ENCODE data around the gene RNU2-63P. TPM values are rescaled to one million over a fixed set of nuclear protein-coding genes. Genes with fewer than 3 reads are reported as not detected.
"Not testable (repeated sequence)": the region's sequence is repeated elsewhere in the genome, so short reads cannot be mapped to it uniquely, and the experiment has no call there.

Gene RNU2-63P
- total and polyA plus RNA-seq, 4 experiments from 2014 or later, result 4.3 to 7.0 TPM; not detected in 2

DNA sequence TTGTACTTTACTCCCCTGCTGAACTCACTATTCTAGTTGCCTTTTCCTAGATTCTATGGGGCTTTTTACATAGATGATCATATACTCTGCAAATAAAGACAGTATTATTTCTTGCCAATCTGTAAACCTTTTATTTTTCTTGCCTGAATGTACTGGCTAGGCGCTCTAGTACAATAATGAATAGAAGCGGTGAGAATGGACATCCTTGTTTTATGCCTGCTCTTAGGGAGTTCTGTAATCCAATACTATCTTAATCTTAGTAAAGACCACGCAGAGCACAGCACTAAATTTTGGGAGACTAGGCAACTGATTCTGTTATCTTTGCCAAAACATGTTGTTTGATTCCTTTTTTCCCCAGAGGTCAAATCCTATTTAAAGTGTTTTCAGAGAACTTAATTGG, 32.2 kb upstream of the RNU2-63P start:
- Histone ChIP-seq H3K27ac (ENCODE audit: low read depth, low read length) (no peak overlapping the region), H3K4me1 (ENCODE audit: insufficient read depth, low read length) (peaks cover 14% of the 10 kb centered on the region), H3K4me3 (ENCODE audit: low read length in 2 of 2) (no peak overlapping the region), H3K36me3 (ENCODE audit: insufficient read depth, low read length) (no peaks in the 10 kb centered on the region), H3K27me3 (ENCODE audit: insufficient read depth, low read length) (no peaks in the 10 kb centered on the region), H3K9me3 (ENCODE audit: control insufficient read depth in 1 of 2, low read length in 2 of 2) (no peaks in the 10 kb centered on the region)
- POLR2A ChIA-PET (ENCODE audit: partially characterized antibody), result interaction anchor here (1.2 kb wide), 1 partner anchor 12 kb away, joined by 3 read pairs; no protein-coding TSS in a partner anchor
- intact Hi-C loops (cut with micrococcal nuclease), result no loop called here
- Mint-ChIP-seq H3K27me3 (no peaks in the 10 kb centered on the region), H3K4me1 (peaks cover 26 to 55% (median 40%) of the 10 kb centered on the region in 4 donors), H3K27ac (no peak overlapping the region), H3K36me3 (peaks cover 3 to 28% of the 10 kb centered on the region in 2 donors), H3K9me3 (no peaks in the 10 kb centered on the region), H3K4me3 (no peak overlapping the region)
- CTCF ChIA-PET (ENCODE audit: partially characterized antibody), result interaction anchor here (0.7 to 5.9 kb wide), 3 partner anchors 11 to 14 kb away, joined by 3 to 41 read pairs (median 3); no protein-coding TSS in a partner anchor
- no peak for DNase-seq

DNA sequence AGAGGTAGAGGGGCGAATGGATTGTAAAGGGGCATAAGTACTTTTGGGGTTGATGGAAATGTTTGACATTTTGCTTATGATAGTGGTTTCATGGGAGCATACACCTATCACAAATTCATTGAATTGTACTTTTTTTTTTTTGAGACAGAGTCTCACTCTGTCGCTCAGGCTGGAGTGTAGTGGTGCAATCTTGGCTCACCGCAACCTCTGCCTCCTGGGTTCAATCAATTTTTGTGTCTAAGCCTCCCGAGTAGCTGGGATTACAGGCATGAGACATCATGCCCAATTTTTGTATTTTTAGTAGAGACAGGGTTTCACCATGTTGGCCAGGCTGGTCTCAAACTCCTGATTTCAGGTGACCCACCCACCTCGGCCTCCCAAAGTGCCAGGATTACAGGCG, 29.2 kb upstream of the RNU2-63P start:
- H3K36me3 ChIP-seq (ENCODE audit: insufficient read depth, low read length); DNase-seq; intact Hi-C loops (cut with micrococcal nuclease); H3K4me1 ChIP-seq (ENCODE audit: insufficient read depth, low read length); H3K27me3 Mint-ChIP-seq; H3K27me3 ChIP-seq (ENCODE audit: insufficient read depth, low read length); H3K4me3 ChIP-seq (ENCODE audit: low read length in 2 of 2); H3K27ac ChIP-seq (ENCODE audit: low read depth, low read length); H3K9me3 ChIP-seq (ENCODE audit: control insufficient read depth in 1 of 2, low read length in 2 of 2); H3K9me3 Mint-ChIP-seq: not testable (repeated sequence)
- ChIA-PET POLR2A (ENCODE audit: partially characterized antibody) (interaction anchor here (1.0 to 1.1 kb wide), 2 partner anchors 9 kb away, joined by 3 to 5 read pairs; no protein-coding TSS in a partner anchor), CTCF (ENCODE audit: partially characterized antibody) (interaction anchor here (1.5 kb wide), 1 partner anchor 15 kb away, joined by 10 read pairs; no protein-coding TSS in a partner anchor)
- Mint-ChIP-seq H3K27ac (peak overlapping the region in 3 of 7 donors; percentile 15 to 46 (median 33)), H3K4me3 (peak overlapping the region in 1 of 8 donors; percentile 61), H3K4me1 (peaks cover 23 to 57% (median 43%) of the 10 kb centered on the region in 4 donors), H3K36me3 (peaks cover 9 to 18% of the 10 kb centered on the region in 2 donors)

DNA sequence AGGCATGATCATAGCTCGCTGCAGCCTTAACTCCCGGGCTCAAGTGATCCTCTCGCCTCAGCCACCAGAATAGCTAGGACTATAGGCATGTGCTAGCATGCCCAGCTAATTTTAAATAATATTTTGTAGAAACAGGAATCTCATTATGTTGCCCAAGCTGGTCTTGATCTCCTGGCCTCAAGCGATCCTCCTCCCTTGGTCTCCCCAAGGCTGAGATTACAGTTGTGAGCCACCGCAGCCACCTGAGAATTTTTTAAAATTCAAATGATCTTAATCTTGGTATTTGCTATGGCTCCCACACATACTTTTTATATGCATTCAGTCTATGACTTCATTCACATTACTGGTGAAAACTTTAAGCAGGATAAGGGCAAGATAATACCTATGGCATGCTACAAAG, 26.1 kb upstream of the RNU2-63P start:
- H3K9me3 ChIP-seq (ENCODE audit: control insufficient read depth in 1 of 2, low read length in 2 of 2), result no peaks in the 10 kb centered on the region
- peaks cover 25 to 53% (median 38%) of the 10 kb centered on the region in 4 donors for H3K4me1 Mint-ChIP-seq
- H3K27me3 ChIP-seq (ENCODE audit: insufficient read depth, low read length), result no peaks in the 10 kb centered on the region
- H3K36me3 ChIP-seq (ENCODE audit: insufficient read depth, low read length), result no peaks in the 10 kb centered on the region
- no peak overlapping the region for H3K4me3 Mint-ChIP-seq
- no peaks in the 10 kb centered on the region for H3K4me1 ChIP-seq (ENCODE audit: insufficient read depth, low read length)
- no peak overlapping the region for H3K27ac ChIP-seq (ENCODE audit: low read depth, low read length)
- no peak overlapping the region for H3K4me3 ChIP-seq (ENCODE audit: low read length in 2 of 2)
- peaks cover 4 to 15% of the 10 kb centered on the region in 2 donors for H3K36me3 Mint-ChIP-seq
- intact Hi-C loops (cut with micrococcal nuclease), result no loop called here
- no peaks in the 10 kb centered on the region for H3K9me3 Mint-ChIP-seq
- no peaks in the 10 kb centered on the region for H3K27me3 Mint-ChIP-seq
- CTCF ChIA-PET (ENCODE audit: partially characterized antibody), result interaction anchor here (2.4 kb wide), 1 partner anchor 18 kb away, joined by 8 read pairs; no protein-coding TSS in a partner anchor
- POLR2A ChIA-PET (ENCODE audit: partially characterized antibody), result interaction anchor here (1.5 kb wide), 1 partner anchor 12 kb away, joined by 4 read pairs; no protein-coding TSS in a partner anchor
- peak overlapping the region in 1 of 7 donors; percentile 60 for H3K27ac Mint-ChIP-seq
- DNase-seq, result no peak

DNA sequence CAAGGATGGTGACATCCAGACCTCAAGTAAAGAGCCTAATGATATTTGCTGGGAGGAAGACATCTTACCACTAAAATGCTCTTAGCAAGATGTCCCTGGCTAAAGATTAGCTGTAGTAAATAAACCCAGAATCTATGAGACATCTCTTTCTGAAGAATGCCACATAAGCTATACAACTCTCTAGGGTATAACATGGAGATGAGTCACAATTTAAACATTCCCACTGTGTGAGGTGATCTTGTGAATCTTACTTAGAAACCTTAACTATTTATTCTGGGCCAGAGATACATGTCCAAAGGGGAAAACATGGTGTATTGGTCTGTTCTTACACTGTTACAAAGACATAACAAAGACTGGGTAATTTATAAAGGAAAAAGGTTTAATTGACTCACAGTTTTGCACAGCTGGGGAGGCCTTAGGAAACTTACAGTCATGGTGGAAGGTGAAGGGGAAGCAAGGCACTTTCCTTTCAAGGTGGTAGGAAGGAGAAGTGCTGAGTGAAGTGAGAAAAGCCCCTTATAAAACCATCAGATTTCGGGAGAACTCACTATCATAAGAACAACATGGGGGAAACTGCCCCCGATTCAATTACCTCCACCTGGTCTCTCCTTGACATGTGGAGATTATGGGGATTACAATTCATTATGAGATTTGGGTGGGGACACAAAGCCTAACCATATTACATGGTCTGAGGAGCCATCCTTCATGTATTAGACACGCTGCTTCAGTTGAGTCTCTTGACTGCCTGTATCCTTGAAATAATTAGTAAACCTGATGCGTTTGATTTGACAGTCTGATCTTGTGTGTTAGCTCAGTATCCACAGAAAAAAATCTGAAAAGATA, 22.1 kb upstream of the RNU2-63P start:
- no peaks in the 10 kb centered on the region for H3K27me3 Mint-ChIP-seq
- Histone ChIP-seq H3K4me1 (ENCODE audit: insufficient read depth, low read length) (no peaks in the 10 kb centered on the region), H3K27me3 (ENCODE audit: insufficient read depth, low read length) (no peaks in the 10 kb centered on the region), H3K9me3 (ENCODE audit: control insufficient read depth in 1 of 2, low read length in 2 of 2) (no peaks in the 10 kb centered on the region), H3K27ac (ENCODE audit: low read depth, low read length) (no peak overlapping the region), H3K4me3 (ENCODE audit: low read length in 2 of 2) (no peak overlapping the region), H3K36me3 (ENCODE audit: insufficient read depth, low read length) (no peaks in the 10 kb centered on the region)
- no peaks in the 10 kb centered on the region for H3K9me3 Mint-ChIP-seq
- intact Hi-C loops (cut with micrococcal nuclease), result no loop called here
- no peak overlapping the region for H3K4me3 Mint-ChIP-seq
- DNase-seq, result no peak
- ChIA-PET POLR2A (ENCODE audit: partially characterized antibody) (interaction anchor here (1.2 kb wide), 1 partner anchor 16 kb away, joined by 3 read pairs; no protein-coding TSS in a partner anchor), CTCF (ENCODE audit: partially characterized antibody) (interaction anchor here (0.8 to 2.3 kb wide), 4 partner anchors 11 to 122 kb away, joined by 3 to 13 read pairs (median 4); no protein-coding TSS in a partner anchor)
- H3K27ac Mint-ChIP-seq, result peak overlapping the region in 1 of 7 donors; percentile 33
- H3K36me3 Mint-ChIP-seq, result peaks cover 22 to 30% of the 10 kb centered on the region in 2 donors
- peaks cover 22 to 53% (median 36%) of the 10 kb centered on the region in 4 donors for H3K4me1 Mint-ChIP-seq

DNA sequence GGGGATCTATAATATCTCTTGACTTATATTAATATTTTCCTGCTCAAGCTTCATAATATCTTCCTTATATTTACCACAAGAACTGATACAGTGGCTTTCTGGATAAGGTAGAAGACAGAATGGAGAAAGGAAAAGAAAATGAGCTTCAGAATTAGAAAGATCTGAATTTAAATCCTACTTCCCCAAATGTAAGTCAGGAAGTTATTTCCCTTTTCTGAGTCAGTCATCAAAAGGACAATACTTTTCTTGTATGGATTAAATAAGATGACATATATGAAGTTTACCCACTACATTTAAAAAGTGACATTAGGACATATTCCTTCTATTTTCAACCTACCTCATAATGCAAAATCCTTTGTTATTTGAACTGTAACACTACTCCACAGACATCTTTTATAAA, 20.3 kb upstream of the RNU2-63P start:
- H3K27me3 ChIP-seq (ENCODE audit: insufficient read depth, low read length), result no peaks in the 10 kb centered on the region

DNA sequence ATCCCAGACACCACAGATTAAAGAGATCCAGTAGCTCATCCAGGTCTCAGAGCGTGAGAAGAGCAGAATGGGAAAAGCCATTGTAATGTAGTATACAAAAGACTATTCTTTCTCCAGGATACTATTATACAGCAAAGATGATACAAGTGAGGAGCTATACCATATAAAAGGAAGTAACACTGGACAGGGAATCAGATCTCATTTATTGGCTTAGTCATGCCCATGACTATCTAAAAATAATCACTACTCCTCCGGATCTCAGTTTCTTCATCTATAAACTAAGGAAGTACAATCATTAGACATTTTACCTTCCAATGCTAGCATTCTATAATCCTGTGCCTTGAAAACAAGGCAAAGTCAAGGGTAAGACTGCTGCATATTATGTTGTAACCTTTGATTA, 19.8 kb upstream of the RNU2-63P start:
- H3K9me3 Mint-ChIP-seq, result no peaks in the 10 kb centered on the region
- no peak overlapping the region for H3K4me3 Mint-ChIP-seq
- Histone ChIP-seq H3K4me3 (ENCODE audit: low read length in 2 of 2) (no peak overlapping the region), H3K36me3 (ENCODE audit: insufficient read depth, low read length) (peaks cover 4% of the 10 kb centered on the region), H3K4me1 (ENCODE audit: insufficient read depth, low read length) (no peaks in the 10 kb centered on the region), H3K27me3 (ENCODE audit: insufficient read depth, low read length) (no peaks in the 10 kb centered on the region), H3K27ac (ENCODE audit: low read depth, low read length) (no peak overlapping the region), H3K9me3 (ENCODE audit: control insufficient read depth in 1 of 2, low read length in 2 of 2) (no peaks in the 10 kb centered on the region)
- ChIA-PET POLR2A (ENCODE audit: partially characterized antibody) (interaction anchor here (1.2 to 1.5 kb wide), 2 partner anchors 8 to 19 kb away, joined by 3 to 7 read pairs; no protein-coding TSS in a partner anchor), CTCF (ENCODE audit: partially characterized antibody) (interaction anchor here (1.1 to 2.3 kb wide), 2 partner anchors 24 to 36 kb away, joined by 3 to 13 read pairs; no protein-coding TSS in a partner anchor)
- peaks cover 30 to 34% of the 10 kb centered on the region in 2 donors for H3K36me3 Mint-ChIP-seq
- intact Hi-C loops (cut with micrococcal nuclease), result no loop called here
- peaks cover 20 to 35% (median 24%) of the 10 kb centered on the region in 4 donors for H3K4me1 Mint-ChIP-seq
- H3K27me3 Mint-ChIP-seq, result no peaks in the 10 kb centered on the region
- H3K27ac Mint-ChIP-seq, result peak overlapping the region in 2 of 7 donors; percentile 5 to 64
- no peak for DNase-seq

More for the DNA sequence above, 20.3 kb upstream of the RNU2-63P start:
- H3K4me1 ChIP-seq (ENCODE audit: insufficient read depth, low read length), result no peaks in the 10 kb centered on the region
- no peak overlapping the region for H3K27ac ChIP-seq (ENCODE audit: low read depth, low read length)
- no peak for DNase-seq
- H3K4me3 ChIP-seq (ENCODE audit: low read length in 2 of 2), result no peak overlapping the region
- Mint-ChIP-seq H3K4me3 (no peak overlapping the region), H3K9me3 (no peaks in the 10 kb centered on the region), H3K27me3 (no peaks in the 10 kb centered on the region), H3K27ac (no peak overlapping the region), H3K4me1 (peaks cover 20 to 39% (median 27%) of the 10 kb centered on the region in 4 donors), H3K36me3 (peaks cover 30 to 34% of the 10 kb centered on the region in 2 donors)
- intact Hi-C loops (cut with micrococcal nuclease), result no loop called here
- POLR2A ChIA-PET (ENCODE audit: partially characterized antibody), result interaction anchor here (1.2 to 1.5 kb wide), 2 partner anchors 9 to 18 kb away, joined by 3 to 7 read pairs; no protein-coding TSS in a partner anchor
- CTCF ChIA-PET (ENCODE audit: partially characterized antibody), result interaction anchor here (1.1 to 2.3 kb wide), 2 partner anchors 24 to 36 kb away, joined by 3 to 13 read pairs; no protein-coding TSS in a partner anchor
- H3K9me3 ChIP-seq (ENCODE audit: control insufficient read depth in 1 of 2, low read length in 2 of 2), result no peaks in the 10 kb centered on the region
- peaks cover 4% of the 10 kb centered on the region for H3K36me3 ChIP-seq (ENCODE audit: insufficient read depth, low read length)

All from CD4-positive, alpha-beta memory T cell (primary cell).